Endothelial cell (in vitro differentiated cells): ENCODE results near the gene THAP5. TPM values are rescaled to one million over a fixed set of nuclear protein-coding genes. Genes with fewer than 3 reads are reported as not detected.
"Not testable (repeated sequence)": the region's sequence is repeated elsewhere in the genome, so short reads cannot be mapped to it uniquely, and the experiment has no call there.

Experiments used
- DNase-seq: peaks from one replicate; pipeline ENCODE4 v3.0.0; 2021; ENCODE audit warnings: low spot score
- H3K27ac Mint-ChIP-seq: one replicate; pipeline ENCODE4 v1.8.0; 2021; ENCODE audit warnings: mixed read lengths, inconsistent platforms; ENCODE audit not compliant: unreplicated experiment
- H3K27me3 Mint-ChIP-seq: one replicate; pipeline ENCODE4 v1.8.0; 2021; ENCODE audit warnings: mild to moderate bottlenecking, moderate library complexity, mixed read lengths, inconsistent platforms; ENCODE audit not compliant: unreplicated experiment
- H3K36me3 Mint-ChIP-seq: one replicate; pipeline ENCODE4 v1.8.0; 2021; ENCODE audit warnings: mild to moderate bottlenecking, low read depth, mixed read lengths, inconsistent platforms; ENCODE audit not compliant: unreplicated experiment
- H3K4me1 Mint-ChIP-seq: one replicate; pipeline ENCODE4 v1.8.0; 2021; ENCODE audit warnings: mild to moderate bottlenecking, mixed read lengths, inconsistent platforms; ENCODE audit not compliant: unreplicated experiment
- H3K4me3 Mint-ChIP-seq: one replicate; pipeline ENCODE4 v1.8.0; 2021; ENCODE audit warnings: mild to moderate bottlenecking, mixed read lengths, inconsistent platforms; ENCODE audit not compliant: unreplicated experiment
- H3K9me3 Mint-ChIP-seq: one replicate; pipeline ENCODE4 v1.8.0; 2021; ENCODE audit warnings: mixed read lengths, inconsistent platforms; ENCODE audit not compliant: unreplicated experiment
- CTCF ChIP-seq: fragments of 200-600 bp; sonication (generic); IDR thresholded peaks from one replicate; pipeline ENCODE4 v1.5.0; 2021; ENCODE audit warnings: antibody characterized with exemption; ENCODE audit not compliant: unreplicated experiment
- total RNA-seq: library from RNA; stranded (reverse); fragmentation: NEBNext Ultra II Directional; extraction: Animal tissue kit (Norgen Biotek cat#: 25700); gene quantifications from one replicate; pipeline ENCODE4 v1.2.1, GENCODE V29; 2021; ENCODE audit not compliant: unreplicated experiment

The THAP5 gene
- total RNA-seq, 1 donor from 2014 or later = 16.4 TPM

- peaks cover 23% of the 10 kb centered on the region for H3K36me3 Mint-ChIP-seq
Observed at GRCh38 chr7:108557617-108558016, 11.9 kb downstream of the THAP5 start.

GRCh38 chr7:108557191-108557590 lies 12.3 kb downstream of the THAP5 start:
- no peak overlapping the region for H3K27ac Mint-ChIP-seq
- peaks cover 1% of the 10 kb centered on the region for H3K27me3 Mint-ChIP-seq
- H3K36me3 Mint-ChIP-seq = peaks cover 23% of the 10 kb centered on the region
- no peak for DNase-seq
- peak overlapping the region; percentile 48 for H3K4me3 Mint-ChIP-seq
- H3K9me3 Mint-ChIP-seq = peaks cover 8% of the 10 kb centered on the region
- no peak for TF ChIP-seq CTCF
- H3K4me1 Mint-ChIP-seq = peaks cover 6% of the 10 kb centered on the region

More at GRCh38 chr7:108557617-108558016, 11.9 kb downstream of the THAP5 start:
- Mint-ChIP-seq H3K27ac (no peak overlapping the region), H3K4me3 (peak overlapping the region; percentile 48), H3K4me1 (peaks cover 6% of the 10 kb centered on the region), H3K27me3 (peaks cover 1% of the 10 kb centered on the region), H3K9me3 (peaks cover 8% of the 10 kb centered on the region)
- no peak for DNase-seq
- TF ChIP-seq CTCF = no peak

- not testable (repeated sequence) for H3K27me3 Mint-ChIP-seq, DNase-seq, H3K27ac Mint-ChIP-seq, H3K4me3 Mint-ChIP-seq, H3K4me1 Mint-ChIP-seq, H3K9me3 Mint-ChIP-seq
- peaks cover 22% of the 10 kb centered on the region for H3K36me3 Mint-ChIP-seq
Observed at GRCh38 chr7:108556665-108557064, 12.8 kb downstream of the THAP5 start.

- not testable (repeated sequence) for DNase-seq, H3K9me3 Mint-ChIP-seq, H3K4me3 Mint-ChIP-seq, H3K27ac Mint-ChIP-seq, H3K36me3 Mint-ChIP-seq, H3K27me3 Mint-ChIP-seq, H3K4me1 Mint-ChIP-seq
Observed at GRCh38 chr7:108548141-108548896, 21.2 kb downstream of the THAP5 start.

GRCh38 chr7:108541478-108541877 lies 28.0 kb downstream of the THAP5 start:
- Mint-ChIP-seq H3K36me3 (no peaks in the 10 kb centered on the region), H3K9me3 (no peaks in the 10 kb centered on the region), H3K27me3 (no peaks in the 10 kb centered on the region), H3K27ac (no peak overlapping the region), H3K4me3 (no peak overlapping the region), H3K4me1 (no peaks in the 10 kb centered on the region)
- no peak for DNase-seq
- no peak for TF ChIP-seq CTCF

- not testable (repeated sequence) for H3K4me1 Mint-ChIP-seq, H3K27me3 Mint-ChIP-seq, H3K4me3 Mint-ChIP-seq, H3K9me3 Mint-ChIP-seq, H3K27ac Mint-ChIP-seq, H3K36me3 Mint-ChIP-seq, DNase-seq
Observed at GRCh38 chr7:108538685-108539084, 30.8 kb downstream of the THAP5 start.

GRCh38 chr7:108538236-108538635 lies 31.3 kb downstream of the THAP5 start:
- H3K4me1 Mint-ChIP-seq, H3K27me3 Mint-ChIP-seq, H3K4me3 Mint-ChIP-seq, DNase-seq, H3K36me3 Mint-ChIP-seq, H3K27ac Mint-ChIP-seq, H3K9me3 Mint-ChIP-seq: not testable (repeated sequence)
